Trophoblast cell (in vitro differentiated cells and primary cell): ENCODE data around the gene ANAPC2.
"Not testable (repeated sequence)": the region's sequence is repeated elsewhere in the genome, so short reads cannot be mapped to it uniquely, and the experiment has no call there.

Source experiments
- DNase-seq, 2 donors: peaks; one replicate each; pipeline ENCODE4 v3.0.0-alpha.2; 2016
- H2AFZ ChIP-seq: 2 replicates; pipeline ENCODE4 v1.6.1; 2013; ENCODE audit warnings: low read length, moderate library complexity, mild to moderate bottlenecking; ENCODE audit not compliant: insufficient read depth, poor library complexity
- H2AK5ac ChIP-seq: 2 replicates; pipeline ENCODE4 v1.6.1; 2013; ENCODE audit warnings: mild to moderate bottlenecking, low read length
- H2BK120ac ChIP-seq: 2 replicates; pipeline ENCODE4 v1.6.1; 2013; ENCODE audit warnings: low read length, mild to moderate bottlenecking, moderate library complexity; ENCODE audit not compliant: insufficient read depth, poor library complexity
- H2BK12ac ChIP-seq: 2 replicates; pipeline ENCODE4 v1.6.1; 2013; ENCODE audit warnings: mild to moderate bottlenecking, low read length, moderate library complexity
- H2BK5ac ChIP-seq: 2 replicates; pipeline ENCODE4 v1.6.1; 2013; ENCODE audit warnings: low read length, low read depth, moderate library complexity, mild to moderate bottlenecking; ENCODE audit not compliant: poor library complexity
- H3K14ac ChIP-seq: 2 replicates; pipeline ENCODE4 v1.6.1; 2013; ENCODE audit warnings: mild to moderate bottlenecking, low read length
- H3K18ac ChIP-seq: 2 replicates; pipeline ENCODE4 v1.6.1; 2013; ENCODE audit warnings: mild to moderate bottlenecking, low read length
- H3K23ac ChIP-seq: 2 replicates; pipeline ENCODE4 v1.6.1; 2013; ENCODE audit warnings: low read length
- H3K27ac ChIP-seq: 2 replicates; pipeline ENCODE4 v1.5.1; 2013; ENCODE audit warnings: low read depth, mild to moderate bottlenecking, inconsistent platforms, low read length, moderate library complexity
- H3K27me3 ChIP-seq: 2 replicates; pipeline ENCODE4 v1.6.1; 2013; ENCODE audit warnings: inconsistent platforms, mild to moderate bottlenecking, low read length, moderate library complexity; ENCODE audit not compliant: insufficient read depth
- H3K36me3 ChIP-seq, 2 experiments: 1 replicate in 1 of 2; 2 replicates in 1 of 2; pipeline ENCODE4 v1.6.1; 2013; ENCODE audit warnings: low read length in 2 of 2, mild to moderate bottlenecking in 2 of 2, moderate library complexity in 1 of 2; ENCODE audit not compliant: insufficient read depth in 2 of 2, control insufficient read depth in 1 of 2
- H3K4ac ChIP-seq: 2 replicates; pipeline ENCODE4 v1.6.1; 2013; ENCODE audit warnings: low read depth, mild to moderate bottlenecking, low read length, moderate library complexity
- H3K4me1 ChIP-seq, 2 experiments: 1 replicate in 1 of 2; 2 replicates in 1 of 2; pipeline ENCODE4 v1.6.1; 2013; ENCODE audit warnings: low read length in 2 of 2, mild to moderate bottlenecking in 2 of 2, moderate library complexity in 1 of 2; ENCODE audit not compliant: insufficient read depth in 2 of 2, control insufficient read depth in 1 of 2
- H3K4me2 ChIP-seq: 2 replicates; pipeline ENCODE4 v1.6.1; 2013; ENCODE audit warnings: inconsistent platforms, mild to moderate bottlenecking, low read length, moderate library complexity
- H3K4me3 ChIP-seq: 2 replicates; pipeline ENCODE4 v1.5.1; 2013; ENCODE audit warnings: mild to moderate bottlenecking, low read depth, low read length, inconsistent platforms
- H3K79me1 ChIP-seq: one replicate; pipeline ENCODE4 v1.6.1; 2013; ENCODE audit warnings: low read length
- H3K79me2 ChIP-seq: 2 replicates; pipeline ENCODE4 v1.6.1; 2013; ENCODE audit warnings: low read length, mild to moderate bottlenecking; ENCODE audit not compliant: control insufficient read depth, insufficient read depth, poor library complexity
- H3K9ac ChIP-seq: 2 replicates; pipeline ENCODE4 v1.6.1; 2013; ENCODE audit warnings: mild to moderate bottlenecking, low read length
- H3K9me3 ChIP-seq: 2 replicates; pipeline ENCODE4 v1.6.1; 2013; ENCODE audit warnings: low read depth, mild to moderate bottlenecking, control low read depth, inconsistent platforms, low read length; ENCODE audit not compliant: insufficient read depth
- H4K12ac ChIP-seq: 2 replicates; pipeline ENCODE4 v1.6.1; 2013; ENCODE audit warnings: low read depth, mild to moderate bottlenecking, low read length, moderate library complexity
- H4K8ac ChIP-seq: 2 replicates; pipeline ENCODE4 v1.6.1; 2013; ENCODE audit warnings: low read depth, mild to moderate bottlenecking, low read length, moderate library complexity
- H4K91ac ChIP-seq: one replicate; pipeline ENCODE4 v1.6.1; 2013; ENCODE audit warnings: low read depth, mild to moderate bottlenecking, low read length, moderate library complexity
- WGBS: extraction: QIAGEN DNeasy Blood & Tissue Kit; methylation state at CpG from one replicate; pipeline ENCODE4 v1.1.7; 2013; ENCODE audit warnings: missing lambda C conversion rate; ENCODE audit not compliant: insufficient read length, insufficient coverage; ENCODE audit errors: extremely low coverage; 5-methylcytosine and 5-hydroxymethylcytosine counted together

ANAPC2 gene

GRCh38 chr9:137136881-137137607, 51.3 kb downstream of the ANAPC2 start:
- peaks cover 28% of the 10 kb centered on the region for H3K27me3 ChIP-seq
- no peak overlapping the region for H3K27ac ChIP-seq
- no peak overlapping the region for H2BK12ac ChIP-seq
- H3K14ac ChIP-seq = no peak overlapping the region
- no peak overlapping the region for H3K23ac ChIP-seq
- H3K4me3 ChIP-seq = no peak overlapping the region
- no peak overlapping the region for H4K91ac ChIP-seq
- H4K8ac ChIP-seq = no peak overlapping the region
- H3K79me2 ChIP-seq = no peaks in the 10 kb centered on the region
- WGBS = no CpG with 5 or more reads among the region's 23 CpGs
- H3K9ac ChIP-seq = no peak overlapping the region
- no peaks in the 10 kb centered on the region for H3K79me1 ChIP-seq
- no peak overlapping the region for H2BK120ac ChIP-seq
- no peak overlapping the region for H3K4ac ChIP-seq
- no peak overlapping the region for H3K18ac ChIP-seq
- no peak for DNase-seq
- no peak overlapping the region for H3K4me2 ChIP-seq
- H2AK5ac ChIP-seq = no peak overlapping the region
- peaks cover 2 to 3% of the 10 kb centered on the region in 2 experiments for H3K4me1 ChIP-seq
- H3K36me3 ChIP-seq = no peaks in the 10 kb centered on the region
- peaks cover 19% of the 10 kb centered on the region for H3K9me3 ChIP-seq
- no peak overlapping the region for H4K12ac ChIP-seq
- H2AFZ ChIP-seq = no peak overlapping the region
- no peak overlapping the region for H2BK5ac ChIP-seq

GRCh38 chr9:137136261-137136880, 52.0 kb downstream of the ANAPC2 start:
- no peak overlapping the region for H3K14ac ChIP-seq
- H2BK120ac ChIP-seq = no peak overlapping the region
- WGBS = no CpG with 5 or more reads among the region's 27 CpGs
- H3K79me2 ChIP-seq = no peaks in the 10 kb centered on the region
- H3K27me3 ChIP-seq = peaks cover 27% of the 10 kb centered on the region
- no peak overlapping the region for H4K8ac ChIP-seq
- H2BK12ac ChIP-seq = no peak overlapping the region
- H3K79me1 ChIP-seq = no peaks in the 10 kb centered on the region
- no peak overlapping the region for H4K91ac ChIP-seq
- no peak overlapping the region for H2BK5ac ChIP-seq
- H3K18ac ChIP-seq = no peak overlapping the region
- no peaks in the 10 kb centered on the region for H3K36me3 ChIP-seq
- no peak overlapping the region for H3K27ac ChIP-seq
- no peak overlapping the region for H3K4me2 ChIP-seq
- H4K12ac ChIP-seq = no peak overlapping the region
- H3K4me3 ChIP-seq = no peak overlapping the region
- no peak overlapping the region for H3K23ac ChIP-seq
- H3K9ac ChIP-seq = no peak overlapping the region
- peaks cover 19% of the 10 kb centered on the region for H3K9me3 ChIP-seq
- H2AFZ ChIP-seq = no peak overlapping the region
- no peak overlapping the region for H3K4ac ChIP-seq
- H3K4me1 ChIP-seq = peaks cover 2 to 3% of the 10 kb centered on the region in 2 experiments
- no peak for DNase-seq
- no peak overlapping the region for H2AK5ac ChIP-seq

- H2BK5ac ChIP-seq, H3K4me3 ChIP-seq, H4K8ac ChIP-seq, H3K4me2 ChIP-seq, H3K23ac ChIP-seq, H2BK12ac ChIP-seq, H4K91ac ChIP-seq, H2AFZ ChIP-seq, H3K27ac ChIP-seq, H2BK120ac ChIP-seq, H3K14ac ChIP-seq, H3K4ac ChIP-seq, H4K12ac ChIP-seq, H3K36me3 ChIP-seq, H3K4me1 ChIP-seq, H3K79me2 ChIP-seq, H2AK5ac ChIP-seq, DNase-seq, H3K18ac ChIP-seq, H3K9ac ChIP-seq, H3K79me1 ChIP-seq: not testable (repeated sequence)
- Histone ChIP-seq H3K27me3 (peaks cover 26% of the 10 kb centered on the region), H3K9me3 (peaks cover 14% of the 10 kb centered on the region)
- WGBS = no CpG with 5 or more reads among the region's 9 CpGs
These were observed 53.2 kb downstream of the ANAPC2 start for GRCh38 chr9:137135154-137135553.

- no peak overlapping the region for H2BK120ac ChIP-seq
- H3K27me3 ChIP-seq = peaks cover 17% of the 10 kb centered on the region
- no peak overlapping the region for H3K27ac ChIP-seq
- H4K12ac ChIP-seq = no peak overlapping the region
- no peak overlapping the region for H3K9ac ChIP-seq
- no peak overlapping the region for H3K18ac ChIP-seq
- no peak overlapping the region for H4K91ac ChIP-seq
- peaks cover 7% of the 10 kb centered on the region for H3K9me3 ChIP-seq
- no peak overlapping the region for H3K23ac ChIP-seq
- DNase-seq = no peak
- no peak overlapping the region for H3K4ac ChIP-seq
- no peak overlapping the region for H2AK5ac ChIP-seq
- no peak overlapping the region for H3K4me2 ChIP-seq
- H3K36me3 ChIP-seq = no peaks in the 10 kb centered on the region
- H3K14ac ChIP-seq = no peak overlapping the region
- no peak overlapping the region for H3K4me3 ChIP-seq
- no peak overlapping the region for H2AFZ ChIP-seq
- H3K4me1 ChIP-seq = peaks cover 6 to 7% of the 10 kb centered on the region in 2 experiments
- no peak overlapping the region for H2BK5ac ChIP-seq
- no peak overlapping the region for H4K8ac ChIP-seq
- H3K79me1 ChIP-seq = peaks cover 9% of the 10 kb centered on the region
- peaks cover 9% of the 10 kb centered on the region for H3K79me2 ChIP-seq
- WGBS = no CpG with 5 or more reads among the region's 4 CpGs
- H2BK12ac ChIP-seq = no peak overlapping the region
These were observed 54.2 kb downstream of the ANAPC2 start for GRCh38 chr9:137134191-137134590.
